Endothelial cell (in vitro differentiated cells): ENCODE measurements around the gene ZNF512B. TPM values are rescaled to one million over a fixed set of nuclear protein-coding genes. Genes with fewer than 3 reads are reported as not detected.

ENCODE experiments used
- DNase-seq: peaks from one replicate; pipeline ENCODE4 v3.0.0; 2021; ENCODE audit warnings: low spot score
- H3K27ac Mint-ChIP-seq: one replicate; pipeline ENCODE4 v1.8.0; 2021; ENCODE audit warnings: mixed read lengths, inconsistent platforms; ENCODE audit not compliant: unreplicated experiment
- H3K27me3 Mint-ChIP-seq: one replicate; pipeline ENCODE4 v1.8.0; 2021; ENCODE audit warnings: mild to moderate bottlenecking, moderate library complexity, mixed read lengths, inconsistent platforms; ENCODE audit not compliant: unreplicated experiment
- H3K36me3 Mint-ChIP-seq: one replicate; pipeline ENCODE4 v1.8.0; 2021; ENCODE audit warnings: mild to moderate bottlenecking, low read depth, mixed read lengths, inconsistent platforms; ENCODE audit not compliant: unreplicated experiment
- H3K4me1 Mint-ChIP-seq: one replicate; pipeline ENCODE4 v1.8.0; 2021; ENCODE audit warnings: mild to moderate bottlenecking, mixed read lengths, inconsistent platforms; ENCODE audit not compliant: unreplicated experiment
- H3K4me3 Mint-ChIP-seq: one replicate; pipeline ENCODE4 v1.8.0; 2021; ENCODE audit warnings: mild to moderate bottlenecking, mixed read lengths, inconsistent platforms; ENCODE audit not compliant: unreplicated experiment
- H3K9me3 Mint-ChIP-seq: one replicate; pipeline ENCODE4 v1.8.0; 2021; ENCODE audit warnings: mixed read lengths, inconsistent platforms; ENCODE audit not compliant: unreplicated experiment
- CTCF ChIP-seq: fragments of 200-600 bp; sonication (generic); IDR thresholded peaks from one replicate; pipeline ENCODE4 v1.5.0; 2021; ENCODE audit warnings: antibody characterized with exemption; ENCODE audit not compliant: unreplicated experiment
- total RNA-seq: library from RNA; stranded (reverse); fragmentation: NEBNext Ultra II Directional; extraction: Animal tissue kit (Norgen Biotek cat#: 25700); gene quantifications from one replicate; pipeline ENCODE4 v1.2.1, GENCODE V29; 2021; ENCODE audit not compliant: unreplicated experiment

The ZNF512B gene
- total RNA-seq, 1 donor from 2014 or later: 40.8 TPM

GRCh38 chr20:64001607-64002011 is 31.9 kb upstream of the ZNF512B start:
- no peak for DNase-seq
- no peak for TF ChIP-seq CTCF
- peaks cover 28% of the 10 kb centered on the region for H3K36me3 Mint-ChIP-seq
- no peak overlapping the region for H3K27ac Mint-ChIP-seq
- H3K27me3 Mint-ChIP-seq: no peaks in the 10 kb centered on the region
- H3K4me3 Mint-ChIP-seq: no peak overlapping the region
- H3K9me3 Mint-ChIP-seq: no peaks in the 10 kb centered on the region
- peaks cover 16% of the 10 kb centered on the region for H3K4me1 Mint-ChIP-seq

DNA sequence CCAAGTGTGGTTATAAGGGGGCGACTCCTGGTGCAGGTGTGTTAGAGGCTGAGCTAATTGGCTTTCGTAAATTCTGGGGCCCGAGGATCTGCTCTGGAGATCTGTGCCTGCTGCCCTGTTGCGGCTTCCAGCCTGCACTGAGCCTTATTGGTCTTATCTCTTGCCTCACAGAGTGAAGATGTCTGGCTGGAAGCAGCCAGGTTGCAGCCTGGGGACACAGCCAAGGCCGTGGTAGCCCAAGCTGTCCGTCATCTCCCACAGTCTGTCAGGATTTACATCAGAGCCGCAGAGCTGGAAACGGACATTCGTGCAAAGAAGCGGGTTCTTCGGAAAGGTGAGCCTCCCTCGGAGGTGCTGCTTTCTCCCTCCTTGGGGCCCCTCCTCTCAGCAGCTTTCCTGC is 31.2 kb upstream of the ZNF512B start:
- no peaks in the 10 kb centered on the region for H3K9me3 Mint-ChIP-seq
- TF ChIP-seq CTCF: no peak
- H3K27me3 Mint-ChIP-seq: no peaks in the 10 kb centered on the region
- H3K36me3 Mint-ChIP-seq: peaks cover 29% of the 10 kb centered on the region
- DNase-seq: no peak
- no peak overlapping the region for H3K4me3 Mint-ChIP-seq
- peaks cover 16% of the 10 kb centered on the region for H3K4me1 Mint-ChIP-seq
- no peak overlapping the region for H3K27ac Mint-ChIP-seq

DNA sequence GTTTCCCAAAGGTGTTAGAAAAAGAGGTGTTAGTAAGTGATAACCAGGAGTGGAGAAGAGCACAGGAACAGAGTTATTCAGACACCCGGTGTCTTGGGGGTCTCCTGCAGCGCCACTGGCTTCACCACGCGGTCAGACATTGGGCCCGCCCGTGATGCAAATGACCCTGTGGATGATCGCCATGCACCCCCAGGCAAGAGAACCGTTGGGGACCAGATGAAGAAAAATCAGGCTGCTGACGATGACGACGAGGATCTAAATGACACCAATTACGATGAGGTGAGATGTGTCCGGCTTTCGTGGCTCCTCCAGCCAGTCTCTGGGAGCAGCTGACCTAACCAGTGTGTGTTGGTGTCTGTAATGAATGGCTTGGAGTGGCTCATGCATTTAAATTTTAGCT is 13.2 kb upstream of the ZNF512B start:
- TF ChIP-seq CTCF: no peak
- no peak for DNase-seq
- Mint-ChIP-seq H3K27me3 (peaks cover 10% of the 10 kb centered on the region), H3K36me3 (peaks cover 27% of the 10 kb centered on the region), H3K9me3 (no peaks in the 10 kb centered on the region), H3K27ac (no peak overlapping the region), H3K4me3 (peak overlapping the region; percentile 16), H3K4me1 (peaks cover 28% of the 10 kb centered on the region)

DNA sequence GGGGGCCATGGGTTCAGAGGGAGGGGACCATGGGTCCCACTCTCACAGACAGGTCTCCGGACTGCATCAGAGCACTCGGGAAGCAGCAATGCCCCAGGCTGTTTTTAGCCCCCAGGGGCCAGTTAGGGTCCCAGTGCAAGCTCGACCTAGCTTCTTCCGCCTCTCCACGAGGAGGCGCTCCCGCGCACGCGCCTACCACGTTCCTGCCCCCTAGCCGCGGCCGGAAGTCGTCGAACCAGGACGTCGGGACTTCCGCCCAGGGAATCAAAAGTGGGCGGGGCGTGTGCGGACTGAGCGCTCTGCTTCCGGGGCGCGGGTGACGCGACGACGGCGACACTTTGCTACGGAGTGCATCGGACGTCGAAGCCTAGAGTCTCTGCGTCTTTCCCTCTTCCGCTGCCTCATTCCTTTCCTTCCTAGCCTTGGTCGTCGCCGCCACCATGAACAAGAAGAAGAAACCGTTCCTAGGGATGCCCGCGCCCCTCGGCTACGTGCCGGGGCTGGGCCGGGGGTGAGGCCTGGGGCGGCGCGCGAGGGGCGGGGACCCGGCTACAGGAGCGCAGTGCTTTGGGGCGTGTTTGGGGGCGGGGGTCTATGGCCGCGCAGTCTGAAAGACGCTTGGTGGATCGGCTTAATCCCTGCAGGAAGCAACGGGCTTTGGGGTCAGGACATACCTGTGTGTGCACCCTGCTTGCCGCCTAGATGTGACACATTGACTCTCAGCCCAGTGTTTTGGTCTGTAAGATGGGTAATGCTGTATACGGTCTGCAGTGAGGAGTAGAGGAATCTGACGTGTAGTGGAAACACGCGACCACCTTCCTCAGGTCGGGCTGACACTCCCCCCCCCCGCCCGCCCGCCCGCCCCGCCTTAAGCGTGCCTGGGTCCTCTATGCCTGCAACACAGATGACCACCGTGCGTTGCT is 11.3 kb upstream of the ZNF512B start, which contains the start of gene PRPF6:
PRPF6 (plus strand) TSS at position 327 of the 923 bp plus-strand sequence; CDS start at position 441, 114 bp downstream.
- H3K36me3 Mint-ChIP-seq: peaks cover 23% of the 10 kb centered on the region
- H3K9me3 Mint-ChIP-seq: no peaks in the 10 kb centered on the region
- H3K27me3 Mint-ChIP-seq: peaks cover 12% of the 10 kb centered on the region
- TF ChIP-seq CTCF: peak; percentile 80
- peak; percentile 95 for DNase-seq
- H3K4me3 Mint-ChIP-seq: peak within 1 kb of the TSS; percentile 95
- H3K4me1 Mint-ChIP-seq: peaks cover 30% of the 10 kb centered on the region
- H3K27ac Mint-ChIP-seq: peak within 1 kb of the TSS; percentile 67

DNA sequence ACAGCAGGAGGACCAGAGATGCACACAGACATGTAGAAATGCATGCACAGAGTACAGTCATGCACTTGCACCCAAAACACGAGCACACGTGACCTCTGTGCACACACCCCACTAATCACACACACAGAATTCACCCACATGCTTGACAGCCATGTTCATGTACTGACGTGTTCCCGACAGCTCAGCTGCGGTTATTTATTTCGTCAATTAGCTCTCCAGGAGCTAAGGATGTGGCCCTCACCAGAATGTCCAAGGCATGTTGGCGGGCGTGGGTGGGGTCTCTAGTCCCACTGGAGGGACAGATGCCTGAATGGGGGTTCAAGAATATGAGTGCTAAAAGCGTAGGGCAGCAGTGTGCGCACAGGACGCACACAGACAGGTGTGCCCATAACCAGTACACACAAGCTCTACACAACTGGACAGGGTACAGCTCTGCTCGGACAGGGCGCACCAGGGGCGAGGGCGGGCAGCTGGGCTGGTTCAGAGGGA is 10.6 kb upstream of the ZNF512B start:
- no peaks in the 10 kb centered on the region for H3K9me3 Mint-ChIP-seq

More for the DNA sequence above, 10.6 kb upstream of the ZNF512B start:
- H3K27me3 Mint-ChIP-seq: peaks cover 12% of the 10 kb centered on the region
- no peak for DNase-seq
- H3K27ac Mint-ChIP-seq: peak overlapping the region; percentile 67
- peaks cover 18% of the 10 kb centered on the region for H3K36me3 Mint-ChIP-seq
- H3K4me3 Mint-ChIP-seq: peak overlapping the region; percentile 95
- peaks cover 30% of the 10 kb centered on the region for H3K4me1 Mint-ChIP-seq
- no peak for TF ChIP-seq CTCF
